HG02884 (cell line): ENCODE results near the gene GTF2F2.

Experiments
- ATAC-seq: cut with Tn5 transposase; IDR thresholded peaks from one replicate; pipeline ENCODE4 v1.9.1; 2021; ENCODE audit warnings: mild to moderate bottlenecking, moderate library complexity; ENCODE audit not compliant: unreplicated experiment

Gene GTF2F2, protein sequence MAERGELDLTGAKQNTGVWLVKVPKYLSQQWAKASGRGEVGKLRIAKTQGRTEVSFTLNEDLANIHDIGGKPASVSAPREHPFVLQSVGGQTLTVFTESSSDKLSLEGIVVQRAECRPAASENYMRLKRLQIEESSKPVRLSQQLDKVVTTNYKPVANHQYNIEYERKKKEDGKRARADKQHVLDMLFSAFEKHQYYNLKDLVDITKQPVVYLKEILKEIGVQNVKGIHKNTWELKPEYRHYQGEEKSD

DNA sequence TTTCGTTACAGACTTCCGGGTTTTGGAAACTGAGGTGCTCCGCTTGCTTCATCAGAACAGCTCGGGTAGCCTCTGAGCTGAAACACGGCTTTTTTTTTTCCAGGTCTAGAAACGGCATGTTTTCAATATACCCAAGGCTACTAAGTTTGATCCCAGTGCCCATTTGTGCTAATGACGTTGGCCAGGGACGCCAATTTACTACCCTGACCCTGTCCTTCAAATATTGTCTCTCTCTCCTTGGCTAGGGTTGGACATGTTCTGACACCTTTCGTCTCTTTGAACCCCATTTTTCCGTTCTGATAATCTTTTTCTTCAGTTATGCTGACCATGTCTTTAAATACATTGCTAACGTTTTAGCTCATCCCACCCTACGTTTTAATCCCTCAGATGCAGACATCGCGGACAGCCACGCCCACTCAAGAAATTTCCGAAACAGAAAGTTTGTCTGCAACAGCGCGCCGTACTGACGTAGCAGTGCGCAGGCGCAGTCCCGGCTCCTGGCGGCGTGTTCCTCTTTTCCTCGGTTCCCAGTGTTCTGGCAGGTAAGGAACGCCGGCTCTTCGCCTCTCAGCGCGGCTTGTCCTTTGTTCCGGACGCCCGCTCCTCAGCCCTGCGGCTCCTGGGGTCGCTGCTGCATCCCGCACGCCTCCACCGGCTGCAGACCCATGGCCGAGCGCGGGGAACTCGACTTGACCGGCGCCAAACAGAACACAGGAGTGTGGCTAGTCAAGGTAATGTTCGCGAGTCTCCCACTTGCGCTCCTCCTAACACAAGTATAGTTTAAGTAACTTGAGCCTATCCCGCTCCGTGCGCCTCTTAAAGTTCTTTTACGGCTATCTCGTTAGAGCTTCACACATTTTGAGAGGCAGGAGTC is at the start of gene GTF2F2:
Gene GTF2F2 (plus strand): TSS at position 520 of the 874 bp plus-strand sequence. CDS start 146 bp downstream, at position 666.
- peak; percentile 68 for ATAC-seq

GRCh38 chr13:45073809-45074208 is 46.5 kb upstream of the GTF2F2 start:
- ATAC-seq = no peak

- ATAC-seq = no peak
Measured at GRCh38 chr13:45074721-45075120, 45.6 kb upstream of the GTF2F2 start.

GRCh38 chr13:45078003-45078402 is 42.3 kb upstream of the GTF2F2 start:
- ATAC-seq = no peak

DNA sequence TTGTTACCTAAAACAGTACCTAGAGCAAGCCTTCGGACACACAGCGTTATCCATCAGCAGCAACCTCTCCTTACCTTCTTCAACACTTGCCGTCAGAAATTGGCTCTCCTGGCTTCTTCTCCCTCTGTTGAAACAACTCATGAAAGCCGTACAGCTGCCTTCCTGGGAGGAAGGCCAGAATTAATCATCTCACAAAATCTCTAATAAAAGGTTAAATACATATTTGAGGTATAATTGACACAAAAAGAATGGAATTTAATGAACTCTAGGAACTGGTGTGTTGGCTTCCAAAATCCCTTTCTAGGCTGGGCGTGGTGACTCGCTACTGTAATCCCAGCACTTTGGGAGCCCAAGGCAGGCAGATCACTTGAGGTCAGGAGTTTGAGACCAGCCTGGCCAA is 37.3 kb upstream of the GTF2F2 start:
- ATAC-seq = no peak

DNA sequence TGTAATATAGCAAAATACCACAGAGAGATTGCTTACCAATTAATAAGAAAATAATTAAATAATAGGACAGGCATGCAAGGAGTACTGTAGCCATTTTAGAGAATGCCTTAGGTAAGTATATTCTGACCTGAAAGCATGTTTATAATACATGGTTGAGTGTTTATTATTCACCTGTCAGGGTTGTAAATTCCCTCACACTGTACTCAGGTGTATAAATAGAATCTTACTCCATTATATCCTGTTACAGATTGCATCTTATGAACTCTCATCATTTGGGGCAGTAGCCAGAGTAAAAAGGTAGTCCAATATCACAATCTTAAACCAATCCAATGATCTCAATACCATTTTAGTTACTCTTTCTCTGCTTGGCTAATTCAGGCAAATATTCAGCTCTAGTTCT is 35.8 kb upstream of the GTF2F2 start:
- ATAC-seq = no peak

DNA sequence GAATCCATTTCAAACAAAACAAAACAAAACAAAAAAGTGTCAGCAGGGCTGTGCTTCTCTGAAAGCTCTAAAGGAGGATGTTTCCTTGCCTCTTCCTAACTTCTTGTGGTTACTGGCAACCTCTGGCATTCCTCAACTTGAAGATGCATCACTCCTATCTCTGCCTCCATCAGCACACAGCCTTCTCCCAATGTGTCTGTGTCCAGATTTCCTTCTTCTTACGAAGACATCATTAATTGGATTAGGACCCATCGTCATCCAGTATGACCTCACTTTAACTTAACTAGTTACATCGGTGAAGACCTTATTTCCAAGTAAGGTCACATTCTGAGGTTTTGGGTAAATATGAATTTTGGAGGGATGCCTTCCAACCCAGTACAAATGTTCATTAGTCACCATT is 33.8 kb upstream of the GTF2F2 start:
- no peak for ATAC-seq

- no peak for ATAC-seq
Measured at GRCh38 chr13:45092663-45093062, 27.6 kb upstream of the GTF2F2 start.

DNA sequence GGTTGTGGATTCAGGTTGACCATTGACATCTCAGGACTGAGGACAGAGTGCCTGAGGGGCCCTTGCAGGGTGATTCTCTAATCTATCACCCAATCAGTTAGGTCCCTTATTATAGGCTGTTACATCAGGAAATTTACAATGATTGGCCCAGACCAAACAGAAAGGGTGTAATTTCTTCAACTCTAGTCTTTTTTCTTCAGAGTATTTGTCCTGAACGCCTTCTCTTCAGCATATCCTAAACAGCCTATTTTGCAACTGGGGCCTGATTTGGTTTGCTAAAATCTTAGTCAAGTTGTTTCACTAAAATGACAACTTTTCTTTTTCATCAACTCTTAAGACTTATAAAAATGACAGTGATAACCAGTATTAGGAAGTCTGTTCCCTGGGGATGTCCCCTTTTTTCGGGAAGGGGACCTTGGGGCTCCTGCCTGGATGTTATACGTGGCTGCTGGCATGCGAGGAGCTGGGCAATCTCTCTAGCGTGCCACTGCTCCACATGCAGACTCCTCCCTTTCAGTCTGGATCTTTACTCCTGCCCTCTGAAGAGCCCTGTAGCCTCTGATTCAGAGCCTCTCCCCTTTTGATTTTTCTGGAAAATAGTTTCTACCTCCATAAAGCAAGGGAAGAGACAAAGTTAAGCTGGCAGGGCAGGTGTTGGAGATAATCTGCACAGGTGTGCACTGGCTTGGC is 19.6 kb upstream of the GTF2F2 start:
- no peak for ATAC-seq

DNA sequence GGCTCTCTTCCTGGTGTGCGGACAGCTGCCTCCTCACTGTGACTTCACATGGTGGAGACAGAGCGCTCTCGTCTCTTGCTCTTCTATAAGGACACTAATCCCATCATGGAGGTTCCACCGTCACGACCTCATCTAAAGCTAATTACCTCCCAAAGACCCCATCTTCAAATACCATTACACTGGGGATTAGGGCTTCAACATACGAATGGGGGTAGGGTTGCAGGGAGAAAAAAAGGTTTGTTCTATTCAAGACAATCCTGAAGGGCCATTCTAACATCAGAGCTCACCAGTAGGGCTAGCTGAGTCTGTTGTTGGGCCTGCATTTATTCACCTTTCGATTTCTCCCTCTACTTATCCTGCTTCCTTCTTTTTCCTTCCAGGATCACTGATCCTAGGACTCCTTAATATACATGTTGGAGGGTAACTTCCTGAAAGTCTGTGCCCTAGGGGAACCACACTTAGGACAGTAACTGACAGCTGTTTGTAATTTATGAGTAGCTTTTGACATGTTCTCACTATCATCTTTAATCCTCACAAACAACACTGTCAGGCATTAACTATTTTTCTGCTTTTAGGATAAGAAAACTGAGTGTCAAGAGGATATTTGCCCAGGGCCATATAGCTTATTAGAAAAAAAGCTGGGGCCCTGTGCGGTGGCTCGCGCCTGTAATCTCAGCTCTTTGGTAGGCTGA is 18.8 kb upstream of the GTF2F2 start:
- no peak for ATAC-seq

- no peak for ATAC-seq
Measured at GRCh38 chr13:45102136-45102507, 18.2 kb upstream of the GTF2F2 start.

DNA sequence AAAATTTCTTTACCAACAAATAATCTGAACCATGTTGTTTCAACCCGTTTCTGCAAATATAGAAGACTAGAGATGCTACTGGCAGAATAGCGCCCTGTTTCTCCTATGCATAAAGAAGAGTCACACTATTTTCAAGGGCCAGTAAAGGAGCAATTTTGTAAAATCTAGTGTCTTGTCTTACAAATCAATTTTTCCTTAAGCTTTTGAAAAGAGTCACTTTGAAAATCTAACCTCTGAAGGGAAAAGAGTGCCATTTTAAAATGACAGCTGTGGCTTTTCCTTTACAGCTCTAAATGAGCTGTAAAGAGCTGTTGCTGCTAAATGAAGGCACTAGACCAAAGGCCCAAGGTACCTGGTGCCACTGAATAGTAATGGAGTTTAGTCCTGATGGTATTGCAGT is 16.9 kb upstream of the GTF2F2 start:
- ATAC-seq = no peak

DNA sequence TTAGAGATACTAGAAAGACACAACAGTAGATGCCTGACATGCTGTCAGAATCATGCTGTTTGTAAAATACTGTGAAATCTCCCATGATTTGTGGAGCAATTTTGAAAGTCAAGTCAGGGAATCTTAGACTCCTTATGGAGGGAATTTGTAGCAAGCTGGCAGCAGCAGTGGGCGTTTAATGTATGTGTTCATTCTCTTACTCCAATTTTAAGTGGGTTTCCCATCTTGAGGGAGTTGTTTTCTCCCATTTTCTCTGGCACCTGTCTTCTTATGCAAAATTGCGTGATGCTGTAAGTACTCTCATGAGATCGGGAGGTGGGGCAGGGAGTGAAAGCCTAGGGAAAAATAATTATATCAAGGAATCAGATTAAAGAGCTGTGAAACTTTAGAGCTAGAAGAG is 16.0 kb upstream of the GTF2F2 start:
- no peak for ATAC-seq

DNA sequence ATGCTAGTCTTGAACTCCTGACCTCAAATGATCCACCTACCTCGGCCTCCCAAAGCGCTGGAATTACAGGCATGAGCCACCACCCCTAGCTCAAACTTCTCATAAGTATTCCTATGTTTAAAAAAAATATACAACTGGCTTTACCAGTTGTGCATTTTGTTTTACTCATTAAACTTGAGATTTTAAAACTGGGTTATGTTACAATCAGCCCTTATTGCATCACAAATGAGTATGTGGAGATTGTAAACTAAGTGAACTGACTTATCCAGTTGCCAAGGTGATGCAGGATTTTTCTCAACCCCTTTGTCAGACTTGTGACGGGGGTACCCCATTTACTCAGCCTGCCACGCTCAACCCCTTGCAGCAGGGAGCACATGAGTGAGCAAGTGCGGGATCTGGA is 14.4 kb upstream of the GTF2F2 start:
- no peak for ATAC-seq

DNA sequence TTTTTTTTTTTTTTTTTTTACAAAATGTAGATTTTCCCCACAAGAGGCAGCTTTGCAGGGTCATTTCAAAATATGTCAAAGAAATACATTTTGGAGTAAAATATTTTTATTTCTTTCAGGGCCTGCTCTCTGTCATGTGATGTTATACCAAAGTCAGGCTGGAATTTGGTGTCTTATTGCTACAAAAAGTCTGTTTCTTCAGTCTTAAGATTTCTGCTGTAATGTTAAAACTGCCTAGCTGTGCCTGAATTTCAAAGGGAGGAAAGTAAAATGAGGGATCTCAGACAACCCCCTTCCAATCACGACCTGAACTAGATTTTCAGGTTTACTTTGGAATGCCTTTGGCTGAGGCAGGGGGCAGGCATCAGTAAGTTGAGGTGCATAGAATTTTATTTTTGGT is 12.8 kb upstream of the GTF2F2 start:
- ATAC-seq = no peak

DNA sequence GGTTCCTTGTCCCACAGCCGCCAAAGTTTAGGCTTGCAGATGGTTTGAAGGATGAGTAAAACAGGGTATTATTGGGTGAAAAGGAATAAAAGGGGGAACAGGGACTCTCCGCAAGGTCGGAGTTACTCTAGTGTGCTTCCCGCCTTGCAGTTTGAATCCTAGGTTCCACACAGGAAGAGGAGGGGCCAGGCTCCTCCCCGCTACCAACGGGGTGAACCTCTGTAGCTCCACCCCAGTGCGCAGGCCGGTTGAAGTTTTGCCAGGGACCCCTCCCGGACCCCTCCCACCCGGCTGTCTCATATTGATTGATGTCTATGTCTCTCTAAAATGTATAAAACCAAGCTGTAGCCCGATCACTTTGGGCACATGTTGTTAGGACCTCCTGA is 11.6 kb upstream of the GTF2F2 start:
- no peak for ATAC-seq

- peak; percentile 52 for ATAC-seq
Measured at GRCh38 chr13:45109102-45109720, 11.1 kb upstream of the GTF2F2 start.

DNA sequence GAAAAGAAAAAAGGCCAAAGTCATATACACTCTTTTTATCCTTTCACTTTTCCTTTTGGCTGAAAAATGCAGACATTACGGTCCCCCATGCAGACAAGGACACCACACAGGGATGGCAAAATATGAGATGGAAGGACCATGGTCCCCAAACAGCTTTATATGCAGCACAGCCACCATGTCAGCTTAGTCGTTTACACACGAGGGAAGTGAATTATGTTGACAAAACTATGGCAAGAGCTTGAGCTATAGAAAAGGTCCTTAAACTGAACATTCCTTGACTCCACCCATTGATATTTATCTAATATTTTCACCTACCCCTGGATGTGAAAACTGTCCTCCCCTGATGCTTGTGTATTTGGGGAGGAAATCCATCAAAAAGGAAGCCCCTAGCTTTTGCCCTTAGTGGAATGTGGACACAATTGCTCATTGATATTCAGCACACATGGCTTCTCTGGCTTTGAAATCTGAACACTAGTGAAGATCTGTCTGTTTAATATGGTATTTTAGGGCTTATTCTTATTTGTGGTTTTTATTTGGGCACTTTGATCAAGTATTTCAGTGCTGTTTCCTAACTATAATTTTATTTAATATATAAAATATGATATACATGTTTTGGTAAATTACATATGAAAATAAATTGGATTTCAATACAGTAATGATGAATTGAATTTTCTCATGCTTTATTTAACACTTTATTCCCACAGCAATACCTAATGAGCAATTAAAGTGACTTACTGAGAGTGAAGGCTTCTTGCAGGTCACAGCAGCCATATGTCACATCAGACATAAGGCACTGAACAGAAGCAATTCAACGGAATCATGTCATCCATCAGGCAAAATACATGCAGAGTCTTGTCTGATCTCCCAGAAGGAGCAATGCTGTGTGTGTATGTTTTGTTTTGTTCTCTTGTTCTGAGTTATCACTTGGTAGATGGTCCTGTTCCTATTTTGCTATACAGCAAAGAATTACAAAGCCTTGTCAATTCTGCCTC is 6.8 kb upstream of the GTF2F2 start:
- ATAC-seq = no peak

DNA sequence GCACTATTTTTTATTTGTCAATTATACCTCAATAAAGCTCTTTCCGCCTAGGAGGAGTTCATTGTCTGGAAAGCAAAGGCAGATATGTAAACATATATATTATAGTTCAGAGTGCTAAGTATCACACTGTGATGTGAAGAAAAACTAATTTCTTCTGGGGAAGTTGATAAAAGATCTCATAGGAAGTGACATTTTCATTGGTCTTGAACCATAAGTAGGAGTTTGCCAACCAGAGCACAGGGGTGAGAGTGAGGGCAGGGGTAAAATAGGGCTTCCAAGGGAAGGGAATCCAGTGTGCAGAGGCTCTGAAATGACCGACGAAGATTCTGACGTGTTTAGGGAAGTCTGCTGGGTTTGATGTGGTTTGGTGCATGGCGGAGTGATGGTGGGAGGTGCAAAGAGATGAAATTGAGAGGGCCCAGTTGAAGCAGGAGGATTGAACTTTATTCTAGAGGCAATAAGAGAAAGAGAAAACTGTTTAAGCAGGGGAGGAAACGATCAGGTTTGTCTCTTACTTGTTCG is 780 bp upstream of the GTF2F2 start:
- no peak for ATAC-seq
